Measurements from ENCODE around the gene CA10. TPM values are rescaled to one million over a fixed set of nuclear protein-coding genes. Genes with fewer than 3 reads are reported as not detected.

CA10 gene
- total and polyA plus RNA-seq, 9 of the 15 experiments (the other 6 are each of a cell fraction or from before 2014, with no cell fraction given) = not detected

GRCh38 chr17:51647067-51647466 lies 511.4 kb downstream of the CA10 start:
- Histone ChIP-seq H3K9me3 (replicated peaks; ENCODE audit: control insufficient read depth, insufficient read depth, low read depth, low read length) (no peaks in the 10 kb centered on the region), H4K20me1 (replicated peaks; ENCODE audit: control insufficient read depth, insufficient read depth, low read length) (no peaks in the 10 kb centered on the region), H3K9ac (ENCODE audit: insufficient read depth in 1 of 2, low read depth in 2 of 2, low read length in 2 of 2) (no peak overlapping the region), H2AFZ (ENCODE audit: low read depth, low read length) (no peak overlapping the region), H3K9me1 (ENCODE audit: control insufficient read depth, insufficient read depth, low read length) (no peaks in the 10 kb centered on the region), H3K4me2 (ENCODE audit: insufficient read depth, low read length) (no peak overlapping the region), H3K27me3 (ENCODE audit: control insufficient read depth in 2 of 2, insufficient read depth in 2 of 2, low read length in 2 of 2) (no peaks in the 10 kb centered on the region), H3K36me3 (ENCODE audit: control insufficient read depth, insufficient read depth, low read length) (no peaks in the 10 kb centered on the region), H3K4me3 (no peak overlapping the region), H3K79me2 (ENCODE audit: control insufficient read depth, insufficient read depth, low read length) (no peaks in the 10 kb centered on the region), H3K4me1 (replicated peaks in 1 of 2; ENCODE audit: control insufficient read depth in 2 of 2, insufficient read depth in 2 of 2, low read length in 2 of 2) (no peaks in the 10 kb centered on the region), H3K27ac (ENCODE audit: extremely low read depth, low read depth, low read length) (no peak overlapping the region)
- intact Hi-C loops (cut with micrococcal nuclease) = no loop called here
- in situ Hi-C loops (cut with MboI) = no loop called here
- FAIRE-seq (no peak), ATAC-seq (no peak), DNase-seq (ENCODE audit: extremely low read depth in 1 of 4, low spot score in 3 of 4) (no peak)
- ChIA-PET CTCF (ENCODE audit: low intra/inter-chr PET ratio) (no interaction called here), POLR2A (interaction anchor here (0.6 kb wide), 1 partner anchor 12 kb away, joined by 3 read pairs; no protein-coding TSS in a partner anchor)
- TF ChIP-seq HMG20A (CRISPR knock-in tag; conservative IDR thresholded peaks at IDR 0.05) (no peak), SAP30 (IDR thresholded peaks at IDR 0.05; ENCODE audit: borderline replicate concordance, insufficient read depth, low read depth, low read length, poor library complexity, severe bottlenecking) (no peak), COPS2 (conservative IDR thresholded peaks at IDR 0.05) (no peak), ZNF512 (tag; IDR thresholded peaks at IDR 0.05) (no peak), ZNF354B (CRISPR knock-in tag; IDR thresholded peaks at IDR 0.05) (no peak), KLF1 (tag; IDR thresholded peaks at IDR 0.05) (no peak), SRSF1 (IDR thresholded peaks at IDR 0.05; ENCODE audit: low read depth, low read length) (no peak), ZZZ3 (IDR thresholded peaks at IDR 0.05) (no peak), BCOR (IDR thresholded peaks at IDR 0.05) (no peak), POLR2G (IDR thresholded peaks at IDR 0.05; ENCODE audit: low read depth, low read length) (no peak), RUNX1 (IDR thresholded peaks at IDR 0.05; ENCODE audit: low read depth) (no peak), HMGXB4 (CRISPR knock-in tag; IDR thresholded peaks at IDR 0.05) (no peak), RCOR1 (IDR thresholded peaks at IDR 0.05; ENCODE audit: borderline replicate concordance in 1 of 2, low read depth in 2 of 2, low read length in 2 of 2) (no peak), EP300 (IDR thresholded peaks at IDR 0.05; ENCODE audit: low read length) (no peak), KAT8 (IDR thresholded peaks at IDR 0.05; ENCODE audit: low read depth) (no peak)
- BruUV-seq (replicated peaks) = no TSS peak
- 0% methylated on average over 6 of the region's 6 CpGs for WGBS (ENCODE audit: insufficient coverage, low coverage, missing lambda C conversion rate)

Measured in K562 (cell line).